Activated CD4-positive, alpha-beta T cell treated with anti-CD3 and anti-CD28 coated beads, Interleukin-2, amount 50 U/mL, for 1 hour (primary cell): ENCODE results near the gene VDR.
A peak's percentile ranks its signal among the peaks of the same experiment; 100 is the strongest.

Source experiments
- DNase-seq: peaks from one replicate; pipeline ENCODE4 v3.0.0-alpha.2; 2020

Gene VDR

DNA sequence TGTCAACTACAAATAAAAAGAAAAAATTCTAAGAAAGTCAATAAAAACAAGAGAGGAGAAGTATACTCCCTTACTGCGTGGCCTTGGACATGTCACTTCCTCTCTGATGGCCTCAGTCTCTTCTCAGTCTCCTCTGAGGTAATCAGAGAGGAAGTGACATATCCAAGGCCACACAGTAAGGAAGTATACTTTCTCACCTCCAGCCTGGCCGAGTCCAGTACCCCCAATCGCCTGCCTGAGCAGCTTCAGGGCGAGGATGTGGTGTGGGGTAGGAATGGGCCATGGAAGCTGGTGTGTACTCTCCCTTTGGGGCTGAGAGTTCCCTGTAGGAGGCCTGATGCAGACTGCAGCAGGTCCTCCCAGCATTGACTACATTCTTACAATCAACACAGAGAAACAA, 15.8 kb downstream of the VDR start:
- no peak for DNase-seq

DNA sequence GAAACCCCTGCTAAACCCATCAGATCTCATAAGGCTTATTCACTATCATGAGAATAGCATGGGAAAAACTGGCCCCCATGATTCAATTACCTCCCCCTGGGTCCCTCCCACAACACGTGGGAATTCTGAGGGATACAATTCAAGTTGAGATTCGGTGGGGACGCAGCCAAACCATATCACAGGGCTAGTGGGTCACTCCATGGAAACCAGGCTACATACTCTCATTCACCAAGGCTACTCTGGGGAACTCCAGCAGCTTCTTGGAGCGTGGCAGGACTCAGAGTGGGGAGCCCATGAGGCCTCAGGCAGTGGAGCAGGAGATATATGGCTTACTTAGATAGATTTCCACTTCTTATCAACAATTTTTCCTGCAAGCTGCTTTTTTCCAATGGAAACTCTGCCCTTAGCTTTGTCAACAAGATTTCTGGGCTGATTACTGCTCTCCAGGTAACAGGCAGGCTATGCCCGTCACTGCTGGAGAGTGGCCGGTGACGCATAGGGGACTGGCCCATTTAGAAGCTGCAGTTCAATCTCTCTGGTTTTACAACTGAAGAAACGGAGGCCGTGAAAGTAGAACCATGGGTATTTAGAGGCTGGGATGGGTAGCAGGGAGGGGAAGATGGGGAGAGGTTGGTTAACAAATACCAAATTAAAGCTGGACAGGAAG, 16.5 kb downstream of the VDR start:
- DNase-seq: no peak

DNA sequence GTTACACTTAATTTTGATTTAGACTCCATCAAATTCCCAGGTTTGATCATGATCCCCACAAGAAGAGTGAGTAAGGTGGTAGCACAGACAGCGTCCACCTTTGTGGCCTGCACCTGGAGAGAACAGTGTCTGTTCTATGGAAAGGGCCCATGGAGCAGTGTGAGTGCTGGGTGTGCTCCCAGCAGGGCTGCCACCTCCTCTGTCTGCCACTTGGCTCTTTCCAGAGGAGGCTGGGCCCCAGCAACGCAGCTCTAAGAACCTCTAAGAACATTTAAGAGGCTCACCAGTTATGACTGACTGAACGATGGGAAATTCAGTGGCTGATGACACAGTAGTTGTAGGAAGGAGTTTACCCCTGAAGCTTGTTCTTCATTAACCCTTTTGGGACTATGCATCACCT, 17.3 kb downstream of the VDR start:
- no peak for DNase-seq

DNA sequence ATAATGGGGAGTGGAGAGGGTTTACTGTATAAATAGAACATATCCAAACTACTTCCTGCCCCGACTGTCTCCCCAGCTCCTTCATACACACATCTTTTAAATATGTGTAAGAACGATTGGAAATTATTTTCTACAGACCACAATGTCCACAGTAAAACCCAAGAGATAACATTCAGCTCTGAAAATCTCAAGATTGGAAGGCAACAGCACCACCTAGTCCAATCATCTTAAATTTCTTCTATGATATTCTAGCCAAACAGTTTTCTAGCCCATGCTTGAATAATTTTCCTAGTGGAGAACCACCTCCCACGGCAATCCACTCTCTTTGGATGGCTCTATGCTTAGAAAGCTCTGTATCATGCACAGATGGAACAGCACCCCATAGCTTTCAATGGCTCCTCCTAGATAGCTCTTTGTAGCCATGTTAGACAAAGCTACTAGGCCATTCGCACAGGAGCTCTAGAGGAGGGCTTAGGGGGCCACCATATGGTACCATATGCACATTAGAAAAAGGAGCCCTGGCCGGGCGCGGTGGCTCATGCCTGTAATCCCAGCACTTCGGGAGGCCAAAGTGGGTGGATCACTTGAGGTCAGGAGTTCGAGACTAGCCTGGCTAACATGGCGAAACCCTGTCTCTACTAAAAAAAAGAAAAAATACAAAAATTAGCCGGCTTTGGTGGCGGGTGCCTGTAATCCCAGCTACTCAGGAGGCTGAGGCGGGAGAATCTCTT, 18.1 kb downstream of the VDR start:
- DNase-seq: no peak

DNA sequence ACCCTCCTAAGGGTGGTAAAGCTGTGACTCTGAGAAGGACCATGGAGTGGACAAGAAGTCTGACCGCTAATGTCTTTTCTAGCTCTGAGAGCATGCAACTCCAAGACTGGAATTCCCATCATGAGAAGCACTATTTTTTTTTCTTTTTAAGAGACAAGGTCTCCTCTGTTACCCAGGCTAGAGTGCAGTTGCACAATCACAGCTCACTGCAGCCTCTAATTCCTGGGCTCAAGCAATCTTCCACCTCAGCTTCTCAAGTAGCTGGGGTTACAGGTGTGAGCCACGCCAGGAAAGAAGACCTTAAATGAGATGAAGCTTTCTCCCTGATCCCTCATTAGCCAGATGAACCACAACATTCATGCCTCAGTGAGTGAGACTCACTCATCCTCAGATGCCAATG, 19.2 kb downstream of the VDR start:
- no peak for DNase-seq

DNA sequence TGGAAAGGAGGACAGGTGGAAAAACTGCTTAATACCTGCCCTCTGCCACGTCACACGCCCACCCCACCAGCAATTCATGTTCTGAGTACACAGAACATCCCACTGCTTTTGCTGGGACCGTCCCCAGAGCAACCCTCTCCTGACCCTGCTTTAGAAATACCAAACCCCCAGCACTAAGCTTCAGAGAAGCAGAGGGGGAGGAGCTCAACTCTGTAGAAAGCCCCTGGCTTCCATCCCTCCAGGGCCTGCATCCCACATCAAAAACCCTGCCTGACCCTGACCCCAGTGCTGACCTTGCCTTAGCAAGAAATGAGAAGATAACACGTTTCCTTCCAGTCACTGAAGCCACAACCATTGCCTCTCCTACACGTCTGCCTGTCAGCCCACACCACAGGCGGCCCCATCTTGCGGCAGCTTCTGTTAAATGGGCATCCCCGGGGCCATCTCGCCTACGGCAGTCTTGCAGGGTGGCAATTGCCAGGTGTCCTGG, 19.7 kb downstream of the VDR start:
- peak; percentile 26 for DNase-seq

DNA sequence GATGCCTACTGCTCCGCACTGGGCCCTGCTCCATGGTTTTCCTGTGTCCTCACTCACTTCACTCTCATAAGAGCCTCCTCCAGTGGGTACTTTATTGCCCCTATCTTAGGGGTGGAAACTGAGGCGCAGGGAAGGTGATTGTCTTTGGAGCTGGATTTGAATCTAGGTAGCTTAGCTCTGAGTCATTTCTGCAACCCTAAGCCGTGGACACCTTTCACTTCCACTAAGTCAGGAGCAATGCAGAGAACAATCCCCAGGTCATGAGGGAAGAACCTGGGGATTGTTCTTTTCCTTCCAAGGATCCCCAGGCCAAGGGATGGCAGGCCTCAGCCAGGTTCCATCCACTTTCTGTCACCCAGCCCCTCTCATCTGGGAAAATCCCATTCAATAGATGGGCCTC, 20.3 kb downstream of the VDR start:
- DNase-seq: no peak

DNA sequence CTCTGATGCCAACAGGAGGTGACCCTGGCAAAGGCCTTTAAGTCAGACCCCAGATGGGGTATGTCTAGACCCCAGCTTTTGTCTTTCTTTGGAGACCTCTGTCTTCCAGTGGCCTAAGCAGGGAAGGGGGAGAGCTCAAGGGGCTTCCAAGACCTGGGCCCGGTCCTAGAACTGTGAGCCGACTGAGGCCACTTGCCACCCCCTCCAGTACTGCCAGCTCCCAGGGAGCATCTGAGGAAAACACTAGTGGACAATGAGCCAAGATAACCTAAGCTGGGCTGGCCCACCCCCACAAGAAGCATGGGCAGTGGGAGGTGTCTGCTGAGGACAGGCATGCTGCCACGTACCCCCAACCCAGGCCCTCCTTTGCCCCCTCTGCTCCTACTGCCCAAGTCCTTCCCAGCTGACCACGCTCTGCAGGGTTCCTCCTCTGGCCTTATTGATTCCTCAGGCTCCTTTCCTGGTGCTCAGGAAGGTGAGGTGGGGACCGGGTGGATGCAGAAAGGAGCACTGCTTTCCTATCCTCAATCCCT, 21.1 kb downstream of the VDR start:
- no peak for DNase-seq

DNA sequence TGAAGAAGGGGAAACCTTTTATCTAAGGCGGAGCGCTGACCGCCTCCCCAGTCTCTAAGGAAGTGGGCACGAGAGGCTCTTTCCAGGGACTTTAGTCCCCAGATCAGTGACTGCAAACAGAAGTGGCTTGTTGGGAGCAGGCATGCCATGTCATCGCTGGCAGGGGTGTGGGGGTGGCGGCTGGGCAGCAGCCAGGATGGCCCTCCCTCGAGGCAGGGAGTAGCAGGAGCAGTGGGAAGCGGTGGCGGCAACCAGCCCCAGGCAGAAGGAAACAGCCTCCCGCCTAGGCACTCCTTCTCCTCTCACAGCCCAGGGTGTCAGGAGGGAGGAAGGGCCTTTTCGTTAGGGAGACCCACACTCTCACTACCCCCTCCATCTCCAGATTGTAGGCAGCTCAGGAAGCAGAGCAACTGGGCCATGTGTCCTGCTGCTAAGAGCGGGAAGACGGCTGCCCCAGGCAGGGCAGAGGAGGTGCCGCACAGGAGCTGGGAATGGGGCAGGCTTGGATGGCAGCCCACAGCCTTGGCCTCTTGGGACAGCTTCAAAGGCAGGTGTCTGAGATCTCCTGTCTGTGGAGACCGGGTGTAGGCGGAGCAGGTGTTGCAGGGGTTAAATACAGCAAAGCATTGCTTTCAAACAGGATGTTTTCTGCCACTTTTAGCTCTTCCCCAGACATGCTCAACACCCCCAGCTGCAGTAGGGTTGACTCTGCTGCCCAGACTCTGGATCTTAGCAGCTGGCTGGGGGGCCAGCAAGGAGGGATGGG, 21.8 kb downstream of the VDR start:
- DNase-seq: peak; percentile 12

DNA sequence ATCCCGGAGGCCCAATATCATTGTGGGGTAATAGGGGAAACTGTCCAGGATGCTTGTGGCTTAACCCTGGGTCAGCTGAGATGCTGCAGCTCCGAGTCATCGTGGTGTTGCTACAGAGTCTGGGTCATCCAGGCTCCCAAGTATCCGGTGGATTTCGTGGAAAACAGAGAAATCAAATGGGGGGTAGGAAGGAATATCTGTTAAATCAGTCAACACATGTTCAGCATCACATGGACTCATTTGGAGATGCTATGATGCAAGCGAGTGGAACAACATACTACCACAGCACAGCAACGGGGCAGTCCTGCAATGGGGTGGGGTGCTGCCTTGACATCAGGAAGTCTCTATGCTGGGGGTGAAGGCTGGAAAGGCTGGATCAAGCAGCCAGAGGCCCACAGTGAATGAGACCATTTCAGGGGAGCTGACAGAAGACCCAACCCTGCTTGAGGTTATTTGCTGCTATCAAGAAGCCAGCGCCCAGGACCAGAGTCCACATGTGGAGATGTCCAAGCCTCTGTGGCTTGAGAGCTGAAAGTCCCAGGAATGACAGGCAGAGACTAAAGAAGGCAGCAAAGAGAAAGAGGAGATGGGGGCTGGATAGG, 22.9 kb downstream of the VDR start:
- DNase-seq: no peak

DNA sequence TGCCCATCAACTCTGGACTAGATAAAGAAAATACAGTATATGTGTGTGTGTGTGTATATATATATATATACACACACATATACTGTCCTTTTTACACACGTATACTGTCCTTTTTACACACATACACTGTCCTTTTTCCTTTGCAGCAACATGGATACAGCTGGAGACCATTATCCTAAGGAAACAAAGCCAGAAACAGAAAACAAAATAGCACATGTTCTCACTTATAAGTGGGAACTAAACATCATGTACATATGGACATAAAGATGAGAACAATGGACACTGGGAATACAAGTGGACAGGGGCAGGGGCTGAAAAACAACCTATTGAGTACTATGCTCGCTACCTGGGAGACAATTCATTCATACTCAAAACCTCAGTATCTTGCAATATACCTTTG, 23.7 kb downstream of the VDR start:
- DNase-seq: no peak

DNA sequence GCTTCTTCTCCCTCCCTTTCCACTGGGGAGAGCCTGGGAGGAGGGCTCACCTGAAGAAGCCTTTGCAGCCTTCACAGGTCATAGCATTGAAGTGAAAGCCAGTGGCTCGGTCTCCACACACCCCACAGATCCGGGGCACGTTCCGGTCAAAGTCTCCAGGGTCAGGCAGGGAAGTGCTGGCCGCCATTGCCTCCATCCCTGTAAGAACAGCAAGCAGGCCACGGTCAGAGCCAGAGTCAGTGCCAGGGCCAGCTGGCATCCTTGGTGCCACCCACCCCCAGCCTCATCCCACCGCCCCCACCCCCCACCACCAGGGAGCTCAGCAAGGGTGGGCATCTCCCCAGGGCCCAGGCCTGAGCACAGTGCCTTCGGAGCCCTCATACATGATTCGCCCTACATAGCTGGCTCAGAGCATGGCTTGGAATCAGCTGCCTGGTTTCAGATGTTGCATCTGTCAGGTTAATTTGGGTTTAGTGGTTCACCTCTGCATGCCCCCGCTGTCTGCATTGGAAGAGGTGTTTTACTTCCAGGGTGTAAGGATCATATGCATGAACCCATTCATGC, 25.8 kb downstream of the VDR start:
- no peak for DNase-seq

DNA sequence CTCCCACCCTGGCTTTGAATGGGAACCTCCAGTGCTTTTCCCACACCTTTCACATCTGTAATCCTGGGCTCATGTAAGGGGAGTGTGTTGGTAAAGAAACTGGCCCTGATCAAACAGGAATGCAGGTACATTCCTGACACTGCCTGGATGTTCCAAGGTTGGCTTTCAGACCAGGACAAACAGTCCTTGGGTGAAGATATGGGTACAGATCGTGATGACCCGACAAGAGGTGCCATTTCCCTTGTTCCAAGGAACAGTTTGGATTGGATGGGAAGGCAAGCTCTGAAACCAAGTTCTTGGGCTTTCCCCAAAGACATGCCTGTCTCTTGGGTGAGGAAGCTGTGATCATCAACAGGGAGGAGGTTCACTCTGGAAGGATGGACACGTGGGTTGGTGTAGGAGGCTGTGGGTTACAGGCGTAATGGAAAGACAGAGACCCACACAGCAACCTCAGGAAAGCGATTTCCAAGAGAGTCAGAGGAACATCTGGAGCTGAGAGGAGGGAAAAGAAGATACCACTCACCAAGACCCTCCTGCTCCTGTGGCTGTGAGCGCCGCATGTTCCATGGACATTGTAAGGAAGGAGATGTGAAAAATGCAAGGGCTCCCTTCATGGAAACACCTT, 26.4 kb downstream of the VDR start:
- DNase-seq: no peak

DNA sequence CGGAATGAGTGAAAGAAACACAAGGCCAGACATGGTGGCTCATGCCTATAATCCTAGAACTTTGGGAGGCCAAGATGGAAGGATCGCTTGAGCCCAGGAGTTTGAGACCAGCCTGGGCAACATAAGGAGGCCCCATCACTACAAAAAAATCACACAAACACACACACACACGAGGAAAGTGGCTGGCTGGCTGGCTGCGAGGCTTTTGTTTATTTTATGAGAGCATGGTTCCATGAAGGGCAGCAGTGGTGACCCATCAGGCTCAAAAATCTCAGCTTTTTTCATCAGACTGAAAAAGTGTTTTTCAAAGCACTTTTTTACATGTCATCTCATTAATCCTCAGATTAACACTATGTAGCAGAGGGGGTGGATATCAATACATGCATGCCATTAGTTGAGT, 27.7 kb downstream of the VDR start:
- no peak for DNase-seq

DNA sequence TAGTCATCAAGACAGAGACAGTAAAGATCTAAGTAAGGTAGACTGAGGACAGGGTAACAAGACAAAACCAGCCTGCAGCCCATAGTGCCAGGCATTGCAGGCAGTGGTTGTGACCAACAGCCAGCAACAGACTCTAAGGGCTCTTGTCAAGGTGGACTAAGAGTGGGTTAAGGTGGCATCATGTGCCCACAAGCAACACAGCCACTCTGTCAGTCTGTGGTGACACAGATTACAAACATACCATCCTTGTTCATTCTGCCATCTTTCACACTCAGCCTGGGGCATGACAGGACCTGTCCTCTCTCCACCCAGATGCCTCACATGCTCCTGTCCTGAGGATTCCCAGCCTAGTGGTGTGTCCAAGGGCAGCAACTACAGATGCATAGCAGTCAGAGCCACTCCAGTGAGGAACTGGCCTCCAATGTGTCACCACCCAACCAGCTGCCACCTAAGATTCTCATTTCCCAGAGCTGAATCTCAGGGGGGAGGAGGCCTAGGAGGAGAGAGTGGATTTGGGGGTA, 28.3 kb downstream of the VDR start:
- DNase-seq: no peak

DNA sequence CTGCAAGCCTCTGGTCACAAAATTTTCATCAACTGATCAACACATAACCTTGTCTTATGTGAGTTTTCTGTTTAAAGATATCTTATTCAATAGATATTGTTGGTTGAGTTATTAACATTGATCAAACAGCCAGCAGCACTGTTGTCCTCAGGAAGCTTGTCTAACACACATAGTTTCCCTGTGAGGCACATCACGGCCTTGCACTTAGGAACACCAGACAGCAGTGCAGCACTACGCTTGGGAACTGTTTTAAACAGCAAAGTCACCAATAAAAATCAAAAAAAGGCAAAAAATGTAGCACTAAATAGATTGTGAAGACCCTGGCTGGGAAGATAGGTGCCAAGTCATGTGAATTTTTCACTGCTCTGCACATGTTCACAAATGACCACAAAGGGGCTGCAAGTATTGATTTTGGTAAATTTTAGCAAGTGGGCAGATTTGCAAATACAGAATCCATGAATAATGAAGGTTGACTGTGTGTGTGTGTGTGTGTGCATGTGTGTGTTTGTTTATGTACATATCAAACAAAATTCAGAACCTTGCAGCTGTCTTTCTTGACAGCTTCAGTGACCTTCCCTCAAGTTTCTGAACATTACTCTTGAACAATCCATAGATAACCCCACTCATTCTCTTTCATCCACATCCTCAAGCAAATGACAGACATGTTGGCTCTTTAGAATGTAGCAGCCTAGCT, 28.9 kb downstream of the VDR start:
- DNase-seq: no peak

DNA sequence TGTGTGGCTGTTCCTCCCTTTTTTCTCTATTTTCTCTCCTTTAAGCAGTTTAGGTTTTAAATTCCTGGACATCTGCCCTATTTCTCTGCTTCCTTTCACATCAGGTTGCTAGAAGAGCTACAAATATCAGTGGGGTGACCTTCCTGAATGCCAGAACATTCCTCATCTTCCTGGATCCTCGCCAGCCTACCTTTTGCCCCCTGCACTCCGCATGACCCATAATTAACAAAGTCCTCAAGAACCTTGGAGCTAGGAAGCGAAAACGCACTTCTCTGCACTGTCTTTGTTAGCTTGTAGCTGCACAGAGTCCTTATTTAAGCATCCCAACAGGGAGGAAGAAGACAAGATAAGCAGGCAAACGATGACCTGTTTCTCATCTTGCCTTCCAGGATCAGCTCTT, 30.5 kb downstream of the VDR start:
- no peak for DNase-seq

DNA sequence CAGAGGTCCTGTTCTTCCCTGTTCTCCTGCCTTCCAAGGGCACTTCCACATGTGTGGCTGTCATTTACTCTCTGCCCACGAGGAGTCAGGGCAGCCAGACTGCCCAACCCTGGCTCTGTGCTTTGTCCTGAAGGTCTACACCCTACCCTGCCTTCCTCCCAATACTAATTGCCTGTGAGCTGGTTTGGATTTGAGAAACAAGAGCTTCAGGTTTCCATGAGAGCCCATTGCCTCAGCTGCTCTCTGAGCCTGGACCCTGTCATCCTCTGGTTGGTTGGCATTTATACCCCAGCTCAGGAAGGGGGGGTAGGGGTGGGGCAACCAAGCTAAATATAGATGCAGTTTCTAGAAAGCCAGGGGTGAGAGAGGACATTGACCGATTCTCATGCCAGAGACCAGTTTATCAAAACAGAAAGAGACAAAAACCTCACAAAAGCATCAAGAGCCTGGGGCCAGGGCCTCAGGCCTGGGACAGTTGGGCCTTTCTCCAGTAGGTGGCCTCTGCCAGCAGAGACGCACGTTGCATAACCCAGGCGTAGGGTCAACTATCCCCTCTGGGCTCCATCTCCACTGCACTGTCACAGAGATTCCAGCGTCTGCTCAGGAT, 34.5 kb downstream of the VDR start:
- DNase-seq: no peak

DNA sequence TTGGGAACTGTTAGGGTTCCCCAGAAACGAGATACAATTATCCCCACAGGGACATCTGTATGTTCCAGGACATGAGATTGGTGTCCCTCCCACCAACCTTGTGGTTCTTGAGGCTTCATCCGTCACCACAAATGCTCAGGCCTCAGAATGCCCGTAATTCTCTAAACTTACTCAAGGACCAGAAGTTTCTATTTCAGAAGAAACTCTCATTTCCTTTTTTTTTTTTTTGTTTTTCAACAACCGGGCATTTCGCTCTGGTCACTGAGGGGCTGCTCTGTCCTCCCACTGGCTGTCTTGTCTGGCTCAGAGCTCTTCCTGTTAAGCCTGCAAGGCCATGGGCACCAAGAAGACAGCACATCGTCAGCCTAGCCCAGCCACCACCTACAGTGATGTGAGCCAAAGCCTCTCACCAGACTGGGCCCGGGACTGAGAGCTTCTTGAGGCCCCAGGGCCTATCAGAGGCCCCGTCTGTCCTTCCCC, 36.2 kb downstream of the VDR start:
- no peak for DNase-seq

DNA sequence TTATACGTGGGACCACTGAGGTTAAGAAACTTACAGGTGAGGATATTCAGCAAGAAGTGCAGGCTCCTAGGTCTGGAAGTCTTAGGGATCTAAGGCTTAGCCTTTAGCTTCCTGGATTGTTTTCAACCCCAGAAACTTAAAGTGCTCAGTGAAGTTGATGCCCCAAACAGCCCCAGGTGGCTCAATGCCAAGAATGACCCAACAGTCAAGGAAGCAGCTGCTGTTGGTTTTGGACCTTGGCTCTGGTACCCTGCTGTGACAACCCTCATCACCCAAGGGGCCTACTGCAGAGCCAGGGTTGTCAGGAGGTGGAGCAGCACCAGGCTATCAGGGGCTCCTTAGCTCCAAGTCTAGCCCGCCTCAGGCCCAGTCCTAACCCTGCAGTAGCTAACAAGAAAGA, 36.8 kb downstream of the VDR start:
- DNase-seq: no peak

DNA sequence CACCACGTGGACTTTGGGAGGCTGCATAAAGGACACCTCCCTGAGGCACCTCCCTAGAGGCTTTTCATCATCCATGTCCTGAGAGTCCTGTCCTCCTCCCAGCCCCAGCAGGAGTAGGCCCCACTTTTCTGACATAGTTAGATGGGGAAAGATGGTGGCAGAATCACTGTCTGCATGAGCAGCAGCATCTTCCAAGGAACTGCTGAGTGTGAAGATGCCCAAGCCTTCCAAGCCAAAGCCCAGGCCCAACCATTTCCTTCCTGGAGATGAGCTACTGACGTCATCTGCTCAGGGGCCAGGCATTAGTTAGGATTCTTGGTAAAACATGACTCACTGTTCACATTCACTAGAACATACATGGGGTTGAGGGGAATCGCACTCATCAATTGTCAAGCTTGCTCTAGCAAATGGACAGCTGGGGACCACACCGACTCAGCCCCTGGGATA, 37.3 kb downstream of the VDR start:
- no peak for DNase-seq
